ENCODE results near the gene CHURC1.
"Not testable (repeated sequence)": the region's sequence is repeated elsewhere in the genome, so short reads cannot be mapped to it uniquely, and the experiment has no call there.

GRCh38 chr14:64913477-64913876, 778 bp upstream of the CHURC1 start:
- TF ChIP-seq POLR2A (IDR thresholded peaks at IDR 0.05; ENCODE audit: low read length); GATA1 (IDR thresholded peaks at IDR 0.05; ENCODE audit: low read depth, low read length): not testable (repeated sequence)
